ENCODE data around the gene MESD. TPM values are rescaled to one million over a fixed set of nuclear protein-coding genes. Genes with fewer than 3 reads are reported as not detected.

MESD gene
- total and polyA plus RNA-seq, 9 of the 15 experiments (the other 6 are each of a cell fraction or from before 2014, with no cell fraction given) = 11.3 to 39.7 (median 22.8) TPM

DNA sequence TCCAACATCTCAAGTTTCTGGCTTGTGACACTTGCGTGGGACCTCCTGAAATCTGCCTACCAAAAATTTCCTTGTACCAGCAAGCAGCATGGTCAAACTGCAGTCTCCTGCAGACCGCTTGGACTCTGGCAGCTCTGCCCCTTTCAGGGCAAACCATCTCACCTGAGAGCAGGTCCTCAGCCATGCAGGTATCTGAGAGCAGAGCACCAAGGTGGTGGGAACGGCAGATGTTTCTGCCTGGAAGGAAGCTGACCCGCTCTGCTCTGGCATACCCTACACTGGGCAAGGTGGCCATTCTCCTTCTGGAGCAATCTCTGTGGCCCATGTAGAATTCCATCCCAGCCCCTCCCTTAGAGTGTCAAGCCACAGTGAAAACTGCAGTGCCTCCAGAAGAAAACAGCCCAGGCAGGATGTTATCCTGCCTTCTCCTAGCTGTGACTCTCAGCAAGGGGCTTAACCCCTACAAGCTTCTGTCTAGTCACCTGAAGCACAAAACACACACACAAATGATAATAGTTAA, 21.6 kb downstream of the MESD start:
- in situ Hi-C loops (cut with MboI) (no loop called here), intact Hi-C loops (cut with micrococcal nuclease) (no loop called here)
- ChIA-PET POLR2A (interaction anchor here (0.7 kb wide), 2 partner anchors 302 to 533 kb away, joined by 3 to 4 read pairs; no protein-coding TSS in a partner anchor), CTCF (ENCODE audit: low intra/inter-chr PET ratio) (no interaction called here)
- H3K9me1 ChIP-seq (ENCODE audit: control insufficient read depth, insufficient read depth, low read length) = no peaks in the 10 kb centered on the region
- no peaks in the 10 kb centered on the region for H3K79me2 ChIP-seq (ENCODE audit: control insufficient read depth, insufficient read depth, low read length)
- H3K4me3 ChIP-seq = no peak overlapping the region
- no peak for FAIRE-seq
- H3K27ac ChIP-seq (ENCODE audit: extremely low read depth, low read depth, low read length) = no peak overlapping the region
- H4K20me1 ChIP-seq (replicated peaks; ENCODE audit: control insufficient read depth, insufficient read depth, low read length) = peaks cover 10% of the 10 kb centered on the region; the same call in 1 of the 2 replicates
- H3K4me1 ChIP-seq (replicated peaks in 1 of 2; ENCODE audit: control insufficient read depth in 2 of 2, insufficient read depth in 2 of 2, low read length in 2 of 2) = no peaks in the 10 kb centered on the region
- 85% methylated on average over 4 of the region's 4 CpGs for WGBS (ENCODE audit: insufficient coverage, low coverage, missing lambda C conversion rate)
- TF ChIP-seq MEF2A (IDR thresholded peaks at IDR 0.05; ENCODE audit: control insufficient read depth, low read depth, low read length) (no peak), SNRNP70 (optimal IDR thresholded peaks at IDR 0.05; ENCODE audit: low read depth, low read length) (no peak), BHLHE40 (IDR thresholded peaks at IDR 0.05; ENCODE audit: low read length) (no peak), ZNF184 (CRISPR knock-in tag; IDR thresholded peaks at IDR 0.05) (no peak), YY1 (IDR thresholded peaks at IDR 0.05; ENCODE audit: borderline replicate concordance in 1 of 3, control insufficient read depth in 1 of 3, extremely low read depth in 1 of 3, insufficient read depth in 3 of 3, insufficient read length in 1 of 3, insufficient replicate concordance in 2 of 3, low read depth in 1 of 3, low read length in 2 of 3) (no peak), TEAD4 (IDR thresholded peaks at IDR 0.05; ENCODE audit: low read length) (no peak), TEAD4 (CRISPR knock-in tag; IDR thresholded peaks at IDR 0.05; ENCODE audit: borderline replicate concordance) (no peak), MAFK (IDR thresholded peaks at IDR 0.05; ENCODE audit: low read length) (no peak), ZNF778 (CRISPR knock-in tag; IDR thresholded peaks at IDR 0.05) (no peak), ILF3 (IDR thresholded peaks at IDR 0.05; ENCODE audit: borderline replicate concordance) (no peak), ZBTB7A (IDR thresholded peaks at IDR 0.05; ENCODE audit: borderline replicate concordance, control insufficient read depth, low read depth, low read length) (no peak), ZNF232 (CRISPR knock-in tag; IDR thresholded peaks at IDR 0.05) (no peak), TEAD2 (tag; IDR thresholded peaks at IDR 0.05) (no peak)
- TF ChIP-seq, protein P1, sequence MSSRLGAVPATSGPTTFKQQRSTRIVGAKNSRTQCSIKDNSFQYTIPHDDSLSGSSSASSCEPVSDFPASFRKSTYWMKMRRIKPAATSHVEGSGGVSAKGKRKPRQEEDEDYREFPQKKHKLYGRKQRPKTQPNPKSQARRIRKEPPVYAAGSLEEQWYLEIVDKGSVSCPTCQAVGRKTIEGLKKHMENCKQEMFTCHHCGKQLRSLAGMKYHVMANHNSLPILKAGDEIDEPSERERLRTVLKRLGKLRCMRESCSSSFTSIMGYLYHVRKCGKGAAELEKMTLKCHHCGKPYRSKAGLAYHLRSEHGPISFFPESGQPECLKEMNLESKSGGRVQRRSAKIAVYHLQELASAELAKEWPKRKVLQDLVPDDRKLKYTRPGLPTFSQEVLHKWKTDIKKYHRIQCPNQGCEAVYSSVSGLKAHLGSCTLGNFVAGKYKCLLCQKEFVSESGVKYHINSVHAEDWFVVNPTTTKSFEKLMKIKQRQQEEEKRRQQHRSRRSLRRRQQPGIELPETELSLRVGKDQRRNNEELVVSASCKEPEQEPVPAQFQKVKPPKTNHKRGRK (tag; IDR thresholded peaks at IDR 0.05) = no peak
- H2AFZ ChIP-seq (ENCODE audit: low read depth, low read length) = no peak overlapping the region
- DNase-seq (ENCODE audit: extremely low read depth in 1 of 4, low spot score in 3 of 4) = no peak
- no peak overlapping the region for H3K4me2 ChIP-seq (ENCODE audit: insufficient read depth, low read length)
- peaks cover 16% of the 10 kb centered on the region; the same call in 2 of the 3 replicates for H3K36me3 ChIP-seq (ENCODE audit: control insufficient read depth, insufficient read depth, low read length)
- no peaks in the 10 kb centered on the region for H3K9me3 ChIP-seq (replicated peaks; ENCODE audit: control insufficient read depth, insufficient read depth, low read depth, low read length)
- no peak overlapping the region for H3K9ac ChIP-seq (ENCODE audit: insufficient read depth in 1 of 2, low read depth in 2 of 2, low read length in 2 of 2)
- no TSS peak for BruUV-seq (replicated peaks)
- no peaks in the 10 kb centered on the region for H3K27me3 ChIP-seq (ENCODE audit: control insufficient read depth in 2 of 2, insufficient read depth in 2 of 2, low read length in 2 of 2)
- no peak for ATAC-seq
